Small intestine (tissue), 7 donors: ENCODE measurements around the gene IFNL3. TPM values are rescaled to one million over a fixed set of nuclear protein-coding genes. Genes with fewer than 3 reads are reported as not detected.

Experiments used
- DNase-seq, 2 donors: peaks; one replicate each; pipeline versions ENCODE4 v3.0.0 to v3.0.0-alpha.2; 2013
- FAIRE-seq: peaks from 2 replicates; lab custom pipeline; 2012; peaks lifted over from hg19 to GRCh38; lab: Jason Lieb, UNC
- H3K27ac ChIP-seq, 3 donors: one replicate each; pipeline ENCODE4 v1.5.1; 2013; ENCODE audit warnings: low read length in 2 of 3, mild to moderate bottlenecking in 2 of 3, control low read depth in 1 of 3, inconsistent platforms in 1 of 3, low read depth in 1 of 3, moderate library complexity in 1 of 3
- H3K27me3 ChIP-seq, 3 donors: one replicate each; pipeline ENCODE4 v1.6.1; 2013; ENCODE audit warnings: low read length in 3 of 3, inconsistent platforms in 1 of 3; ENCODE audit not compliant: control insufficient read depth in 3 of 3, insufficient read depth in 3 of 3
- H3K36me3 ChIP-seq, 3 donors: one replicate each; pipeline ENCODE4 v1.6.1; 2013; ENCODE audit warnings: low read length in 3 of 3, inconsistent platforms in 1 of 3, low read depth in 1 of 3, mild to moderate bottlenecking in 1 of 3, moderate library complexity in 1 of 3; ENCODE audit not compliant: control insufficient read depth in 3 of 3, insufficient read depth in 2 of 3
- H3K4me1 ChIP-seq, 3 donors: one replicate each; pipeline ENCODE4 v1.6.1; 2013; ENCODE audit warnings: low read length in 2 of 3, inconsistent platforms in 1 of 3, low read depth in 1 of 3, mild to moderate bottlenecking in 1 of 3, moderate library complexity in 1 of 3; ENCODE audit not compliant: control insufficient read depth in 3 of 3, insufficient read depth in 2 of 3
- H3K4me3 ChIP-seq, 3 donors: one replicate each; pipeline ENCODE4 v1.5.1; 2013; ENCODE audit warnings: low read length in 3 of 3, control low read depth in 1 of 3, inconsistent platforms in 1 of 3, low read depth in 1 of 3, mild to moderate bottlenecking in 1 of 3, moderate library complexity in 1 of 3
- H3K9me3 ChIP-seq, 2 donors: one replicate each; pipeline ENCODE4 v1.6.1; 2013; ENCODE audit warnings: low read depth in 1 of 2, low read length in 1 of 2; ENCODE audit not compliant: control insufficient read depth in 2 of 2, insufficient read depth in 1 of 2
- WGBS, 3 donors: extraction: QIAGEN DNeasy Blood & Tissue Kit; methylation state at CpG; one replicate each; pipeline ENCODE4 v1.1.7; 2013; 5-methylcytosine and 5-hydroxymethylcytosine counted together
- polyA plus RNA-seq, 4 donors: library from polyadenylated mRNA; stranded (reverse) in 3 of 4; unstranded in 1 of 4; fragments of 200-250 nt in 3 of 4; fragments of 120-200 nt in 1 of 4; gene quantifications; one replicate each; pipeline versions ENCODE4 v1.2.1 to v1.2.3, GENCODE V29; 2013
- donor health status: healthy with polysubstance abuse.
- donor health status: control.
- donor health status: control.
- donor health status: Bipolar disorder and iron deficiency.
- donor health status: healthy.

IFNL3 gene
- polyA plus RNA-seq, 4 donors: not detected

DNA sequence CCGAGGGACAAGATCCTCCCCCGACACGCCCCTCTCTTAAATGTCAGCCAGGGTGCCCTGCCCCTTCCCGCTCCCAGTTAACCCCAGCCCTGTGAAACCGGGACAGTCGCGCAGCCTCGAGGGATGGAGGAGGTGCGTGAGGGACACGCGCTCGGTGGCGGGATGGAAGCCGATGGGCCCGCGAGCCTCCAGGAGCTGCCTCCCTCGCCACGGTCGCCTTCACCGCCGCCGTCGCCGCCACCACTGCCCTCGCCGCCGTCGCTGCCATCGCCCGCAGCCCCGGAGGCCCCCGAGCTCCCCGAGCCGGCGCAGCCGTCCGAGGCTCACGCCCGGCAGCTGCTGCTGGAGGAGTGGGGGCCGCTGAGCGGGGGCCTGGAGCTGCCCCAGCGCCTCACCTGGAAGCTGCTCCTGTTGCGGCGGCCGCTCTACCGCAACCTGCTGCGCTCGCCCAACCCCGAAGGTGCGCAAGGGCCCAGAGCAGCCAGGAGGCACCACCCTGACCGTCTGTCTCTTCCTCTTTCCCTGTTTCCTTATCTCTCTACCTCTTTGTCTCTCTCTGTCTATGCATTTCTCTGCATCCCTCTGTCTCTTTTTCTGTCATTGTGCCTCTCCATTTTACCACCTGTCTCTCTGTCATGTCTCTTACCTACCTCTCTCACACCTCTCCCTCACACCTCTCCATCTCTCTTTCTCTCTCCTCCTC is 47.8 kb downstream of the IFNL3 start, which contains the start of gene NCCRP1:
NCCRP1 (plus strand) TSS at position 105 of the 703 bp plus-strand sequence; CDS start at position 124, 19 bp downstream.
- peak within 1 kb of the TSS in 1 of 3 donors; percentile 12 for H3K4me3 ChIP-seq
- no peaks in the 10 kb centered on the region for H3K9me3 ChIP-seq
- H3K36me3 ChIP-seq: no peaks in the 10 kb centered on the region
- no peak within 1 kb of the TSS for H3K27ac ChIP-seq
- FAIRE-seq (no peak), DNase-seq (peak in 1 of 2 donors; percentile 23)
- peaks cover 0 to 61% (median 27%) of the 10 kb centered on the region in 3 donors for H3K27me3 ChIP-seq
- peaks cover 0 to 9% (median 0%) of the 10 kb centered on the region in 3 donors for H3K4me1 ChIP-seq
- WGBS, 3 donors: 3 to 7% (median 3%) methylated on average over 20 to 51 of the region's 51 CpGs

DNA sequence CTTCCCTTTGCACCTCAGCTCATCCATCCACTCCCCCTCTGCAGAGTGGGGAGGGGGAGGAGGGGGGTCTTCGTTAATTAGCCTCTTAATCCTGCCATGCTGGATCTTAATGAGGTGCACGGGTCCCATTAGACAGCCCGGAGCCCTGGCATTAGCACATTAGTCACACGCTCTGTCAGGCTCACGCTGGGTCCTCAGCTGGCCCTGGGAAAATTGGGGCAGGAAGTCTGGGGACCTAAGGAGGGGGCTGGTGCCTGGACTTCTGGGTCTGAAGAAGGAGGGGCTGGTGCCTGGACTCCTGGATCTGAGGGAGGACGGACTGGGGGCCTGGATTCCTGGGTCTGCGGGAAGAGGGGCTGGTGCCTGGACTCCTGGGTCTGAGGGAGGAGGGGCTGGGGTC is 48.5 kb downstream of the IFNL3 start:
- Histone ChIP-seq H3K9me3 (no peaks in the 10 kb centered on the region), H3K36me3 (no peaks in the 10 kb centered on the region), H3K27me3 (peaks cover 0 to 55% (median 27%) of the 10 kb centered on the region in 3 donors), H3K4me1 (peaks cover 0 to 9% (median 0%) of the 10 kb centered on the region in 3 donors), H3K4me3 (no peak overlapping the region), H3K27ac (no peak overlapping the region)
- FAIRE-seq (no peak), DNase-seq (no peak)
- WGBS, 3 donors: 29 to 34% (median 32%) methylated on average over 7 of the region's 7 CpGs

DNA sequence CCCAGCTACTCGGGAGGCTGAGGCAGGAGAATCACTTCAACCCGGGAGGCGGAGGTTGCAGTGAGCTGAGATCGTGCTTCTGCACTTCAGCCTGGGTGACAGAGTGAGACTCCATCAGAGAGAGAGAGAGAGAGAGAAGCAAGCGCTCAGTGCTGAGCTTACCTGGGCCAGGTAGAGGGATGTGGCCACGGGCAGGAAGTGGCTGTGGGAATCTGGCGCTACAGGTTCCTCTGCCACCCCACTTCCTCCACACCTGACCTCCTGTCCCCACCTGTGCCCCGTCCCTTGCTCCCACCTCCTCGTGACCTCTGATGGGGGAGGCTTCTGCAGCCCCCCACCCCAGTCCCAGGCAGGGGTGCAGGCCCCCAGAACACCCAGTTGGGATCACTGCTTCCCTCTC is 49.1 kb downstream of the IFNL3 start:
- 10 to 30% (median 11%) methylated on average over 9 of the region's 9 CpGs for WGBS, 3 donors
- peaks cover 0 to 50% (median 27%) of the 10 kb centered on the region in 3 donors for H3K27me3 ChIP-seq
- DNase-seq (peak in 1 of 2 donors; percentile 57), FAIRE-seq (no peak)
- peaks cover 0 to 9% (median 0%) of the 10 kb centered on the region in 3 donors for H3K4me1 ChIP-seq
- no peaks in the 10 kb centered on the region for H3K9me3 ChIP-seq
- no peak overlapping the region for H3K4me3 ChIP-seq
- H3K36me3 ChIP-seq: no peaks in the 10 kb centered on the region
- no peak overlapping the region for H3K27ac ChIP-seq

DNA sequence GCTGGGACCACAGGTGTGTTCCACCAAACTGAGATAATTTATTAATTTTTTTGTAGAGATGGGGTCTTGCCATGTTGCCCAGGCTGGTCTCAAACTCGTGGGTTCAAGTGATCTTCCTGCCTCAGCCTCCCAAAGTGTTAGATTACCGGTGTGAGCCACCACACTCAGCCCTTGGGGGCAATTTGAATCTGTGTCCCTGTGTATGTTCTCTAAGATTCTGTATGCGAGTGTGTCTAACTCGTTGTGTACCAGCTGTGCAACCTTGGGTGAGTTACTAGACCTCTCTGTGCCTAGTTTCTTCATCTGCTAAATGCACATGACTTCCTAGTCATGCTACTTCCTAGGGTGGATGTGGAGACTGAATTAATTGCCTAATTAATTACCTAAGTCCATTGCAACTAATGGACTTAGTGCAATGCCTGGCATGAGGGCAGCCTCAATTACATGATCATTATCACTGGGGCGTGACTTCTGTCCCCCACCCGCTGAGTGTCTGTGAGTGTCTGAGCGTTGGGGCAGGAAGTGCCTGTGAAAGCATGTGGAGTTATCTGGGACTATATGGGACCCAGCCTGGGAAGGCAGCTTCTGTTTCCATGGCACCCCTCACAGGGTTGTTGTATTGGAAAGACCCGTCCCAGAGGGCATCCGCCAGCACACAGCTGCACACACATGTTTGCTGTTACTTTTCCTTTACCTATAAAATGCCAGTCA is 49.8 kb downstream of the IFNL3 start:
- peaks cover 0 to 43% (median 23%) of the 10 kb centered on the region in 3 donors for H3K27me3 ChIP-seq
- FAIRE-seq (no peak), DNase-seq (peak; percentile 54 to 90)

DNA sequence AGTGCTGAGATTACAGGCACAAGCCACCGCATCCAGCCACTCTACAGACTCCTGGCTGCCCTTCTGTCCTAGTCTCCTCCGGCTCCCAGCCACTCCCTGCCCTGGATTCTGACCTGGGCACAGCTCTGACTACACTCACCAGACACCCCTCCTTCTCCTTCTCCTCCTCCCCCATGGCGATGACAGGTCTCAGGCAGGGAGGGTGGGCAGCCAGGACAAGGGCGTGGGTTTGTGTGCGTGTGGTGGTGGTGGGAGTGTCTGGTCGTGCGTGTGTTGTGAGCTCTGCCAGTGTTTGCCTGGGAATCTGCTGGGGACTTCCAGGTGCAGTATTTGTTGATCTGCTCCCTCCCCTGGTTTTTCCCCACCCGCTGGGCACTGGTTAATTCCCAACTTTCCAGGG is 51.0 kb downstream of the IFNL3 start:
- DNase-seq (peak; percentile 63 to 93), FAIRE-seq (no peak)
- Histone ChIP-seq H3K36me3 (no peaks in the 10 kb centered on the region), H3K27me3 (peaks cover 0 to 37% (median 20%) of the 10 kb centered on the region in 3 donors), H3K9me3 (no peaks in the 10 kb centered on the region), H3K4me1 (peaks cover 0 to 9% (median 0%) of the 10 kb centered on the region in 3 donors), H3K27ac (no peak overlapping the region), H3K4me3 (no peak overlapping the region)
- 18 to 38% (median 21%) methylated on average over 8 of the region's 8 CpGs for WGBS, 3 donors

More for the DNA sequence above, 49.8 kb downstream of the IFNL3 start:
- H3K4me3 ChIP-seq: no peak overlapping the region
- H3K36me3 ChIP-seq: no peaks in the 10 kb centered on the region
- H3K9me3 ChIP-seq: no peaks in the 10 kb centered on the region
- WGBS, 3 donors: 34 to 46% (median 36%) methylated on average over 9 of the region's 9 CpGs
- H3K27ac ChIP-seq: no peak overlapping the region
- H3K4me1 ChIP-seq: peaks cover 0 to 9% (median 0%) of the 10 kb centered on the region in 3 donors

Other genes starting within 250 kb of the IFNL3 start
- gene FBXO27, start 212.5 kb downstream of the IFNL3 start, polyA plus RNA-seq: 10 to 100 TPM in 1 of 4 donors, 1 to 10 TPM in 3; 1.9 to 16.6 (median 4.1) TPM
- gene ACP7, start 160.6 kb downstream of the IFNL3 start, polyA plus RNA-seq: 1 to 10 TPM in 1 of 4 donors, under 1 TPM in 1, not detected in 2; 0.01 to 2.9 TPM
- 10 to 100 TPM; 34.6 to 73.4 (median 54.2) TPM for gene PAK4, start 119.2 kb downstream of the IFNL3 start, polyA plus RNA-seq
- gene NCCRP1, start 48.0 kb downstream of the IFNL3 start, polyA plus RNA-seq: 1 to 10 TPM in 1 of 4 donors, under 1 TPM in 2, not detected in 1; 0.13 to 1.2 (median 0.45) TPM
- gene SYCN, start 40.7 kb downstream of the IFNL3 start, polyA plus RNA-seq: 1 to 10 TPM in 1 of 4 donors, not detected in 3; 2.7 TPM
- under 1 TPM in 1 of 4 donors, not detected in 3; 0.03 TPM for gene IFNL4, start 3.9 kb upstream of the IFNL3 start, polyA plus RNA-seq
- not detected for gene IFNL2, start 23.4 kb upstream of the IFNL3 start, polyA plus RNA-seq
- gene IFNL1, start 51.4 kb upstream of the IFNL3 start, polyA plus RNA-seq: not detected
- gene LRFN1, start 75.9 kb upstream of the IFNL3 start, polyA plus RNA-seq: under 1 TPM in 3 of 4 donors, not detected in 1; 0.27 to 0.76 (median 0.71) TPM
- gene GMFG, start 91.0 kb upstream of the IFNL3 start, polyA plus RNA-seq: 10 to 100 TPM in 3 of 4 donors, 1 to 10 TPM in 1; 8.1 to 46.2 (median 30.1) TPM
- gene SAMD4B, start 97.4 kb upstream of the IFNL3 start, polyA plus RNA-seq: 10 to 100 TPM; 37.8 to 94.4 (median 56.8) TPM
- 10 to 100 TPM; 32.9 to 42.7 (median 37.9) TPM for gene PAF1, start 146.1 kb upstream of the IFNL3 start, polyA plus RNA-seq
- 10 to 100 TPM; 20.3 to 29.3 (median 23.7) TPM for gene MED29, start 146.4 kb upstream of the IFNL3 start, polyA plus RNA-seq
- 100 to 1,000 TPM; 104 to 365 (median 195) TPM for gene ZFP36, start 161.8 kb upstream of the IFNL3 start, polyA plus RNA-seq
- 10 to 100 TPM in 1 of 4 donors, 1 to 10 TPM in 3; 1.9 to 13.2 (median 6.3) TPM for gene PLEKHG2, start 167.7 kb upstream of the IFNL3 start, polyA plus RNA-seq
- 1,000 to 10,000 TPM; 1,341 to 3,643 (median 2,485) TPM for gene RPS16, start 190.9 kb upstream of the IFNL3 start, polyA plus RNA-seq
- gene SUPT5H, start 200.6 kb upstream of the IFNL3 start, polyA plus RNA-seq: 100 to 1,000 TPM in 3 of 4 donors, 10 to 100 TPM in 1; 95.5 to 283 (median 163) TPM
- gene TIMM50, start 235.8 kb upstream of the IFNL3 start, polyA plus RNA-seq: 10 to 100 TPM; 33.8 to 62.2 (median 48.4) TPM